SK-N-SH treated with all-trans-retinoic acid at 6 μM for 48 hours (cell line): ENCODE measurements around the gene CACNA1B.

Source experiments
- ATAC-seq: fragments of 200-7000 bp; cut with Tn5 transposase; 3 replicates; pipeline ENCODE4 v1.9.1; 2020; ENCODE audit warnings: mild to moderate bottlenecking, moderate library complexity
- ARNTL ChIP-seq: fragments of 450-650 bp; formaldehyde crosslinking; IDR thresholded peaks from 2 replicates; pipeline ENCODE4 v1.5.0; 2020; ENCODE audit warnings: low read depth, mild to moderate bottlenecking, moderate library complexity, borderline replicate concordance
- BACH2 ChIP-seq: fragments of 250-450 bp; sonication (Bioruptor Pico); IDR thresholded peaks from 2 replicates; pipeline ENCODE4 v1.9.0; 2021; ENCODE audit warnings: mild to moderate bottlenecking, borderline replicate concordance
- CSDC2 ChIP-seq: fragments of 250-450 bp; sonication (Bioruptor Pico); IDR thresholded peaks from 2 replicates; pipeline ENCODE4 v1.5.0; 2020; ENCODE audit warnings: mild to moderate bottlenecking, moderate library complexity
- ESRRG ChIP-seq: fragments of 250-450 bp; sonication (Bioruptor Pico); IDR thresholded peaks from 2 replicates; pipeline ENCODE4 v1.6.1; 2021; ENCODE audit warnings: mild to moderate bottlenecking
- GLIS3 ChIP-seq: fragments of 250-450 bp; sonication (Bioruptor Pico); IDR thresholded peaks from 2 replicates; pipeline ENCODE4 v1.5.0; 2020; ENCODE audit warnings: mild to moderate bottlenecking, moderate library complexity
- ISL1 ChIP-seq: fragments of 250-450 bp; sonication (Bioruptor Pico); IDR thresholded peaks from 2 replicates; pipeline ENCODE4 v2.1.2; 2022; ENCODE audit warnings: mild to moderate bottlenecking, moderate library complexity
- OSR1 ChIP-seq: fragments of 250-450 bp; sonication (Bioruptor Pico); IDR thresholded peaks from 2 replicates; pipeline ENCODE4 v1.8.0; 2022; ENCODE audit warnings: moderate library complexity, mild to moderate bottlenecking, inconsistent platforms
- PPARA ChIP-seq: fragments of 250-450 bp; sonication (Bioruptor Pico); IDR thresholded peaks from 2 replicates; pipeline ENCODE4 v1.5.0; 2020; ENCODE audit warnings: mild to moderate bottlenecking, borderline replicate concordance
- RARB ChIP-seq: fragments of 250-450 bp; sonication (Bioruptor Pico); IDR thresholded peaks from 2 replicates; pipeline ENCODE4 v1.8.0; 2021; ENCODE audit warnings: mild to moderate bottlenecking, moderate library complexity
- SNAI2 ChIP-seq: fragments of 250-450 bp; sonication (Bioruptor Pico); IDR thresholded peaks from 2 replicates; pipeline ENCODE4 v1.5.0; 2020; ENCODE audit warnings: mild to moderate bottlenecking, moderate library complexity
- TCF4 ChIP-seq: fragments of 250-450 bp; sonication (Bioruptor Pico); IDR thresholded peaks from 2 replicates; pipeline ENCODE4 v1.8.0; 2021; ENCODE audit warnings: mild to moderate bottlenecking, moderate library complexity, borderline replicate concordance
- TOX ChIP-seq: fragments of 250-450 bp; sonication (Bioruptor Pico); IDR thresholded peaks from 2 replicates; pipeline ENCODE4 v1.8.0; 2021; ENCODE audit warnings: mild to moderate bottlenecking, moderate library complexity, borderline replicate concordance
- ZC3H10 ChIP-seq: fragments of 250-450 bp; sonication (Bioruptor Pico); IDR thresholded peaks from 2 replicates; pipeline ENCODE4 v1.5.1; 2021; ENCODE audit warnings: mild to moderate bottlenecking, moderate library complexity
- ZFP3 ChIP-seq: fragments of 250-450 bp; sonication (Bioruptor Pico); IDR thresholded peaks from 2 replicates; pipeline ENCODE4 v1.5.0; 2020; ENCODE audit warnings: mild to moderate bottlenecking, moderate library complexity
- ZFP30 ChIP-seq: fragments of 450-650 bp; formaldehyde crosslinking; IDR thresholded peaks from 2 replicates; pipeline ENCODE4 v1.5.0; 2022; ENCODE audit warnings: mild to moderate bottlenecking, moderate library complexity
- ZNF565 ChIP-seq: fragments of 450-650 bp; formaldehyde crosslinking; conservative IDR thresholded peaks from 2 replicates; pipeline ENCODE4 v1.5.0; 2020; ENCODE audit warnings: low read depth, mild to moderate bottlenecking, moderate library complexity
- ZNF70 ChIP-seq: fragments of 450-650 bp; formaldehyde crosslinking; IDR thresholded peaks from 2 replicates; pipeline ENCODE4 v1.5.0; 2020; ENCODE audit warnings: mild to moderate bottlenecking, moderate library complexity
- ZNF8 ChIP-seq: fragments of 450-650 bp; formaldehyde crosslinking; IDR thresholded peaks from 2 replicates; pipeline ENCODE4 v1.5.0; 2020; ENCODE audit warnings: mild to moderate bottlenecking, moderate library complexity
- TF ChIP-seq, protein P1 (sequence below): fragments of 250-450 bp; sonication (Bioruptor Pico); IDR thresholded peaks from 2 replicates; pipeline ENCODE4 v1.5.1; 2021; ENCODE audit warnings: mild to moderate bottlenecking, moderate library complexity
- TF ChIP-seq, protein P2 (sequence below): fragments of 250-450 bp; sonication (Bioruptor Pico); IDR thresholded peaks from 2 replicates; pipeline ENCODE4 v1.5.1; 2020; ENCODE audit warnings: low read depth, mild to moderate bottlenecking, moderate library complexity
- TF ChIP-seq, protein P3 (sequence below): fragments of 250-450 bp; sonication (Bioruptor Pico); IDR thresholded peaks from 2 replicates; pipeline ENCODE4 v1.8.0; 2020; ENCODE audit warnings: mild to moderate bottlenecking, moderate library complexity, borderline replicate concordance
- TF ChIP-seq, protein P4 (sequence below): fragments of 250-450 bp; sonication (Bioruptor Pico); IDR thresholded peaks from 2 replicates; pipeline ENCODE4 v1.5.0; 2020; ENCODE audit warnings: mild to moderate bottlenecking, moderate library complexity
- TF ChIP-seq, protein P5 (sequence below): fragments of 250-450 bp; sonication (Bioruptor Pico); IDR thresholded peaks from 2 replicates; pipeline ENCODE4 v1.8.0; 2021; ENCODE audit warnings: low read depth, mild to moderate bottlenecking, moderate library complexity, borderline replicate concordance

Gene CACNA1B

DNA sequence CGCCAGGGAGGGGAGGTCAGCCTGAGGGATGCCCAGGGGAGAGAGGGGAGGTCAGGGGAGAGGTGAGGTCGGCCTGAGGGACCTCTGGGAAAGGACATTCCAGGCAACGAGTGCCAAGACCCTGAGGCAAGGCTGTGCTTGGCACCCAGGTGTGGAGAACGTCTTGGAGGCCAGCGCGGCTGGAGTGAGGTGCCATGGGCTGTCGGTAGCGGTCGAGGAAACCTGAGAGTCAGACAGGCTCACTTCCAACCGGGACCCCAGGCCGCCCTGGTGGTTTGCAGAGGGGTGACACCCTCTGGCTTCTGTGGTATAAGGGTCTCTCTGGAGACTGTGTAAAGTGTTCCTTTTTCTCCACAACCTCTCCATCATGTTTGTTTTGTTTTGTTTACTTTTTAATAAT, 82.9 kb downstream of the CACNA1B start:
- TF ChIP-seq, protein P1, sequence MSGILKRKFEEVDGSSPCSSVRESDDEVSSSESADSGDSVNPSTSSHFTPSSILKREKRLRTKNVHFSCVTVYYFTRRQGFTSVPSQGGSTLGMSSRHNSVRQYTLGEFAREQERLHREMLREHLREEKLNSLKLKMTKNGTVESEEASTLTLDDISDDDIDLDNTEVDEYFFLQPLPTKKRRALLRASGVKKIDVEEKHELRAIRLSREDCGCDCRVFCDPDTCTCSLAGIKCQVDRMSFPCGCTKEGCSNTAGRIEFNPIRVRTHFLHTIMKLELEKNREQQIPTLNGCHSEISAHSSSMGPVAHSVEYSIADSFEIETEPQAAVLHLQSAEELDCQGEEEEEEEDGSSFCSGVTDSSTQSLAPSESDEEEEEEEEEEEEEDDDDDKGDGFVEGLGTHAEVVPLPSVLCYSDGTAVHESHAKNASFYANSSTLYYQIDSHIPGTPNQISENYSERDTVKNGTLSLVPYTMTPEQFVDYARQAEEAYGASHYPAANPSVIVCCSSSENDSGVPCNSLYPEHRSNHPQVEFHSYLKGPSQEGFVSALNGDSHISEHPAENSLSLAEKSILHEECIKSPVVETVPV: no peak
- TF ChIP-seq GLIS3 (CRISPR knock-in tag): no peak
- TF ChIP-seq OSR1 (CRISPR knock-in tag): no peak
- no peak for TF ChIP-seq TOX
- TF ChIP-seq ZNF70 (CRISPR knock-in tag): no peak
- TF ChIP-seq, protein P2, sequence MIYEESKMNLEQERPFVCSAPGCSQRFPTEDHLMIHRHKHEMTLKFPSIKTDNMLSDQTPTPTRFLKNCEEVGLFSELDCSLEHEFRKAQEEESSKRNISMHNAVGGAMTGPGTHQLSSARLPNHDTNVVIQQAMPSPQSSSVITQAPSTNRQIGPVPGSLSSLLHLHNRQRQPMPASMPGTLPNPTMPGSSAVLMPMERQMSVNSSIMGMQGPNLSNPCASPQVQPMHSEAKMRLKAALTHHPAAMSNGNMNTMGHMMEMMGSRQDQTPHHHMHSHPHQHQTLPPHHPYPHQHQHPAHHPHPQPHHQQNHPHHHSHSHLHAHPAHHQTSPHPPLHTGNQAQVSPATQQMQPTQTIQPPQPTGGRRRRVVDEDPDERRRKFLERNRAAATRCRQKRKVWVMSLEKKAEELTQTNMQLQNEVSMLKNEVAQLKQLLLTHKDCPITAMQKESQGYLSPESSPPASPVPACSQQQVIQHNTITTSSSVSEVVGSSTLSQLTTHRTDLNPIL (CRISPR knock-in tag): no peak
- no peak for TF ChIP-seq ZNF8 (CRISPR knock-in tag)
- no peak for TF ChIP-seq ZFP30
- TF ChIP-seq ZC3H10 (CRISPR knock-in tag): no peak
- TF ChIP-seq SNAI2 (CRISPR knock-in tag): no peak
- no peak for TF ChIP-seq RARB (CRISPR knock-in tag)
- TF ChIP-seq ARNTL (CRISPR knock-in tag): no peak
- no peak for ATAC-seq

DNA sequence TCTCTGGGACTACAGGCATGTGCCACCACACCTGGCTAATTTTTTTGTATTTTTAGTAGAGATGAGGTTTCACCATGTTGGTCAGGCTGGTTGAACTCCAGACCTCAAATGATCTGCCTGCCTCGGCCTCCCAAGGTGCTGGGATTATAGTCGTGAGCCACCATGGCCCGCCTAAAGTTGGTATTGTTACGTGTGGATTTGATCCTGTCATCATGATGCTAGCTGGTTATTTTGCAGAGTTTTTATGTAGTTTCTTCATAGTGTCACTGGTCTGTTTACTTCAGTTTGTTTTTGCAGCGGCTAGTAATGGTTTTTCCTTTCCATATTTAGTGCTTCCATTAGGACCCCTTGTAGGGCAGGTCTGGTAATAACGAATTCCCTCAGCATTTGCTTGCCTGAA, 85.9 kb downstream of the CACNA1B start:
- ATAC-seq: no peak
- no peak for TF ChIP-seq TOX
- TF ChIP-seq CSDC2: no peak

DNA sequence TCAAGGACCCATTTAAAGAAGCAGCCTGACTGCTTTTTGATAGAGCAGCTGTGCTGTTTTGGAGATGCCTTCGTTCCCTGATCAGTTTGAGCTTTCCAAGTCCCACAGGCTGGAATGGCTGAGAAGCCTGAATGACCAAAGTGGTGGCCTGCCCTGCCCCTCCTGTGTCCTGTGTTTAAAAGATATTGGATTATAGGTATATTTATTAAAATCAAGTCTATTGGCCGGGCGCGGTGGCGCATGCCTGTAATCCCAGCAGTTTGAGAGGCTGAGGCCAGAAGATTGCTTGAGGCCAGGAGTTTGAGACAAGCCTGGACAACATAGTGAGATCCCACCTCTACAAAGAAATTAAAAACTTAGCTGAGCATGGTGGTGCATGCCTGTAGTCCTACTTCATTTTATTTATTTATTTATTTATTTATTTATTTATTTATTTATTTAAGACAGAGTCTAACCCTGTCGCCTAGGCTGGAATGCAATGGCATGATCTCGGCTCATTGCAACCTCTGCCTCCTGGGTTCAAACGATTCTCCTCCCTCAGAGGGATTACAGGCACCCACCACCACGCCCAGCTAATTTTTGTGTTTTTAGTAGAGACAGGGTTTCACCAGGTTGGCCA, 87.7 kb downstream of the CACNA1B start:
- TF ChIP-seq RARB (CRISPR knock-in tag): no peak
- ATAC-seq: no peak

DNA sequence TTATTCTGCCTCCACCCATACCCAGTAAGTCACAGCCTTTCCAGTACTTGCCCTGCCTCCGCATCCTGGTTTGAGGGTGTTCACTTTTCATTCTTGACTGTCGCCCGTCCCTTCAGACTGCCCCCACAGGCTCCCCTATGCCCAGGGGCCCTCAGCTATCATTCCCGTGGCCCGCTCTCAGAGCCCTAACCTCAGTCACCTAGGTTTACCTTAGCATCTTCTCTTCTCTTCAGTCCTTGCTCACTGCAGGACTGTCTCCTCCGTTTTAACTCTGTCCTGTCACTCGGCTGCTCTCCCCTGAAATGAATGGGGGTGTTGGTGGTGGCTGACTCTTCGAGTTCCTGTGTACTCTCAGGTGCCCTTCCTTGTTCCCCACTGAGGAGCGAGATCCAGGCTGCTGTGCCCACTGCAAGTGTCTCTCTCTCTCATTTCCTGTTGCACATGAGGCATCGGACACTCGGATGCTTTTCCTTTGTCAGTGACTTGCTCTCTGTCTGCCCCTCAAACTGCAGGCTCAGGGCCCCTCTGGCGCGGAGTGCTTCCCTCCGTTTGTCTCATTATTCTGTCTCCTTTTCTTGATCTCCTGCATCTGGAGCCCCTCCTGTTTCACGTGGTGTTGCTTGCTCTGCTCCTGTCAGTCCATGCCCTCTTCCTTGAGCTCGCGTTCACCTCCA, 89.8 kb downstream of the CACNA1B start:
- TF ChIP-seq ISL1: no peak
- no peak for TF ChIP-seq PPARA (CRISPR knock-in tag)
- no peak for TF ChIP-seq ZFP30
- TF ChIP-seq TCF4 (CRISPR knock-in tag): no peak
- TF ChIP-seq CSDC2: no peak
- no peak for TF ChIP-seq BACH2
- no peak for TF ChIP-seq OSR1 (CRISPR knock-in tag)
- no peak for TF ChIP-seq ZC3H10 (CRISPR knock-in tag)
- TF ChIP-seq GLIS3 (CRISPR knock-in tag): no peak
- TF ChIP-seq SNAI2 (CRISPR knock-in tag): no peak
- TF ChIP-seq ESRRG (CRISPR knock-in tag): no peak
- TF ChIP-seq, protein P3, sequence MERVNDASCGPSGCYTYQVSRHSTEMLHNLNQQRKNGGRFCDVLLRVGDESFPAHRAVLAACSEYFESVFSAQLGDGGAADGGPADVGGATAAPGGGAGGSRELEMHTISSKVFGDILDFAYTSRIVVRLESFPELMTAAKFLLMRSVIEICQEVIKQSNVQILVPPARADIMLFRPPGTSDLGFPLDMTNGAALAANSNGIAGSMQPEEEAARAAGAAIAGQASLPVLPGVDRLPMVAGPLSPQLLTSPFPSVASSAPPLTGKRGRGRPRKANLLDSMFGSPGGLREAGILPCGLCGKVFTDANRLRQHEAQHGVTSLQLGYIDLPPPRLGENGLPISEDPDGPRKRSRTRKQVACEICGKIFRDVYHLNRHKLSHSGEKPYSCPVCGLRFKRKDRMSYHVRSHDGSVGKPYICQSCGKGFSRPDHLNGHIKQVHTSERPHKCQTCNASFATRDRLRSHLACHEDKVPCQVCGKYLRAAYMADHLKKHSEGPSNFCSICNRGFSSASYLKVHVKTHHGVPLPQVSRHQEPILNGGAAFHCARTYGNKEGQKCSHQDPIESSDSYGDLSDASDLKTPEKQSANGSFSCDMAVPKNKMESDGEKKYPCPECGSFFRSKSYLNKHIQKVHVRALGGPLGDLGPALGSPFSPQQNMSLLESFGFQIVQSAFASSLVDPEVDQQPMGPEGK (CRISPR knock-in tag): no peak
- no peak for TF ChIP-seq ARNTL (CRISPR knock-in tag)
- no peak for TF ChIP-seq ZFP3 (CRISPR knock-in tag)
- no peak for ATAC-seq

DNA sequence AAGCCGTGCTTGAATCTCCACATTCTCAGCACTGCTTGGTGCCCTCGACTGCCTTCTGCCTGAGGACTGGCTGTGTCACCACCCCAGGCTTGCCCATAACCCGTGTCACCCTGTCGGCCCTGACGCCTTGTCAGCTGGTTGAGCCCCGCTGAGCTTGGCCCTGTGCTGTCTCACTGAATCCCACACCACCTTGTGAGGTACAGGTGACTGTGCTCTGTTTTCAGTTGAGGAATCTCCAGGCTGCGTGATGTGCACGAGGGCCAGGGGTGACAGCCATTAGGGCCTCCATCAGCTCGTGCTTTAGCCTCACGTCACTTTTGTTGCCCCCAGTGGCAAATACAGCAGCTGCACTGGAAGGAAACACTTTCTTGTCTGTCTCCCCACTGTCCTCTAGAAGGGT, 90.7 kb downstream of the CACNA1B start:
- ATAC-seq: no peak
- TF ChIP-seq BACH2 (no peak), ZFP30 (no peak), CSDC2 (no peak), OSR1 (CRISPR knock-in tag) (no peak), ZNF565 (CRISPR knock-in tag) (no peak), GLIS3 (CRISPR knock-in tag) (no peak)
- TF ChIP-seq, protein P3 (CRISPR knock-in tag): no peak
- TF ChIP-seq, protein P4, sequence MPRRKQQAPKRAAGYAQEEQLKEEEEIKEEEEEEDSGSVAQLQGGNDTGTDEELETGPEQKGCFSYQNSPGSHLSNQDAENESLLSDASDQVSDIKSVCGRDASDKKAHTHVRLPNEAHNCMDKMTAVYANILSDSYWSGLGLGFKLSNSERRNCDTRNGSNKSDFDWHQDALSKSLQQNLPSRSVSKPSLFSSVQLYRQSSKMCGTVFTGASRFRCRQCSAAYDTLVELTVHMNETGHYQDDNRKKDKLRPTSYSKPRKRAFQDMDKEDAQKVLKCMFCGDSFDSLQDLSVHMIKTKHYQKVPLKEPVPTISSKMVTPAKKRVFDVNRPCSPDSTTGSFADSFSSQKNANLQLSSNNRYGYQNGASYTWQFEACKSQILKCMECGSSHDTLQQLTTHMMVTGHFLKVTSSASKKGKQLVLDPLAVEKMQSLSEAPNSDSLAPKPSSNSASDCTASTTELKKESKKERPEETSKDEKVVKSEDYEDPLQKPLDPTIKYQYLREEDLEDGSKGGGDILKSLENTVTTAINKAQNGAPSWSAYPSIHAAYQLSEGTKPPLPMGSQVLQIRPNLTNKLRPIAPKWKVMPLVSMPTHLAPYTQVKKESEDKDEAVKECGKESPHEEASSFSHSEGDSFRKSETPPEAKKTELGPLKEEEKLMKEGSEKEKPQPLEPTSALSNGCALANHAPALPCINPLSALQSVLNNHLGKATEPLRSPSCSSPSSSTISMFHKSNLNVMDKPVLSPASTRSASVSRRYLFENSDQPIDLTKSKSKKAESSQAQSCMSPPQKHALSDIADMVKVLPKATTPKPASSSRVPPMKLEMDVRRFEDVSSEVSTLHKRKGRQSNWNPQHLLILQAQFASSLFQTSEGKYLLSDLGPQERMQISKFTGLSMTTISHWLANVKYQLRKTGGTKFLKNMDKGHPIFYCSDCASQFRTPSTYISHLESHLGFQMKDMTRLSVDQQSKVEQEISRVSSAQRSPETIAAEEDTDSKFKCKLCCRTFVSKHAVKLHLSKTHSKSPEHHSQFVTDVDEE (CRISPR knock-in tag): no peak
- TF ChIP-seq, protein P5, sequence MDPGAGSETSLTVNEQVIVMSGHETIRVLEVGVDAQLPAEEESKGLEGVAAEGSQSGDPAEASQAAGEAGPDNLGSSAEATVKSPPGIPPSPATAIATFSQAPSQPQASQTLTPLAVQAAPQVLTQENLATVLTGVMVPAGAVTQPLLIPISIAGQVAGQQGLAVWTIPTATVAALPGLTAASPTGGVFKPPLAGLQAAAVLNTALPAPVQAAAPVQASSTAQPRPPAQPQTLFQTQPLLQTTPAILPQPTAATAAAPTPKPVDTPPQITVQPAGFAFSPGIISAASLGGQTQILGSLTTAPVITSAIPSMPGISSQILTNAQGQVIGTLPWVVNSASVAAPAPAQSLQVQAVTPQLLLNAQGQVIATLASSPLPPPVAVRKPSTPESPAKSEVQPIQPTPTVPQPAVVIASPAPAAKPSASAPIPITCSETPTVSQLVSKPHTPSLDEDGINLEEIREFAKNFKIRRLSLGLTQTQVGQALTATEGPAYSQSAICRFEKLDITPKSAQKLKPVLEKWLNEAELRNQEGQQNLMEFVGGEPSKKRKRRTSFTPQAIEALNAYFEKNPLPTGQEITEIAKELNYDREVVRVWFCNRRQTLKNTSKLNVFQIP (CRISPR knock-in tag): no peak
